Uterus (tissue), 4 donors: Measurements from ENCODE around the gene WT1. TPM values are rescaled to one million over a fixed set of nuclear protein-coding genes. Genes with fewer than 3 reads are reported as not detected.
A peak's percentile ranks its signal among the peaks of the same experiment; 100 is the strongest.

Source experiments
- DNase-seq, 2 donors: peaks; one replicate each; pipeline ENCODE4 v3.0.0-alpha.2; 2019 to 2020
- H3K27ac ChIP-seq, 2 donors: fragments of 200-600 bp; sonication (generic); 1 replicate in 1 of 2; 2 replicates in 1 of 2; pipeline ENCODE4 v1.5.1; 2016 to 2018
- H3K27me3 ChIP-seq, 2 donors: fragments of 200-600 bp; sonication (generic); one replicate each; pipeline ENCODE4 v1.5.1; 2018 to 2019; ENCODE audit warnings: control low read depth in 1 of 2
- H3K36me3 ChIP-seq, 2 donors: fragments of 200-600 bp; sonication (generic); one replicate each; pipeline ENCODE4 v1.5.1; 2019; ENCODE audit warnings: control low read depth in 1 of 2
- H3K4me1 ChIP-seq, 2 donors: fragments of 200-600 bp; sonication (generic); one replicate each; pipeline ENCODE4 v1.5.1; 2018 to 2019; ENCODE audit warnings: control low read depth in 1 of 2
- H3K4me3 ChIP-seq, 2 donors: fragments of 200-600 bp; sonication (generic); 1 replicate in 1 of 2; 2 replicates in 1 of 2; pipeline ENCODE4 v1.5.1; 2018 to 2019; ENCODE audit warnings: mild to moderate bottlenecking in 1 of 2
- H3K9me3 ChIP-seq, 2 donors: fragments of 200-600 bp; sonication (generic); one replicate each; pipeline ENCODE4 v1.5.1; 2019; ENCODE audit warnings: control low read depth in 1 of 2
- POLR2A ChIP-seq, 2 donors: fragments of 450-650 bp; IDR thresholded peaks; one replicate each; pipeline ENCODE4 v1.6.1; 2016; ENCODE audit warnings: antibody characterized with exemption in 2 of 2, mild to moderate bottlenecking in 1 of 2, moderate library complexity in 1 of 2
- intact Hi-C: fragments of 100-400 bp; cut with DNase I; formaldehyde crosslinking; loops from one replicate; pipeline ENCODE4 v1.15.1; 2023; ENCODE audit warnings: low total_unique reads
- total RNA-seq, 4 donors: library from RNA; depleted of rRNA in 3 of 4; stranded (reverse); fragments of >200 nt in 3 of 4; gene quantifications; one replicate each; pipeline versions ENCODE4 v1.1.0 to v1.2.4, GENCODE V29; 2014 to 2023
- TF ChIP-seq, protein P1 (sequence below), 4 experiments: fragments of 200-600 bp in 2 of 4; fragments of 450-650 bp in 2 of 4; sonication (generic) in 2 of 4; IDR thresholded peaks; one replicate each; pipeline ENCODE4 v1.5.1; 2016 to 2019; ENCODE audit warnings: antibody characterized with exemption in 4 of 4, mild to moderate bottlenecking in 2 of 4, moderate library complexity in 1 of 4
- donor health status: DM: yes; HTN: yes; CAD: no.

WT1 gene
- total RNA-seq, 4 donors from 2014 or later = 51.2 to 125 (median 53.6) TPM

GRCh38 chr11:32454993-32455392 is 19.7 kb upstream of the WT1 start:
- Histone ChIP-seq H3K9me3 (no peaks in the 10 kb centered on the region), H3K27me3 (no peaks in the 10 kb centered on the region), H3K36me3 (no peaks in the 10 kb centered on the region), H3K27ac (no peak overlapping the region), H3K4me1 (no peaks in the 10 kb centered on the region), H3K4me3 (no peak overlapping the region)
- intact Hi-C loops = no loop called here
- no peak for DNase-seq
- TF ChIP-seq, protein P1, sequence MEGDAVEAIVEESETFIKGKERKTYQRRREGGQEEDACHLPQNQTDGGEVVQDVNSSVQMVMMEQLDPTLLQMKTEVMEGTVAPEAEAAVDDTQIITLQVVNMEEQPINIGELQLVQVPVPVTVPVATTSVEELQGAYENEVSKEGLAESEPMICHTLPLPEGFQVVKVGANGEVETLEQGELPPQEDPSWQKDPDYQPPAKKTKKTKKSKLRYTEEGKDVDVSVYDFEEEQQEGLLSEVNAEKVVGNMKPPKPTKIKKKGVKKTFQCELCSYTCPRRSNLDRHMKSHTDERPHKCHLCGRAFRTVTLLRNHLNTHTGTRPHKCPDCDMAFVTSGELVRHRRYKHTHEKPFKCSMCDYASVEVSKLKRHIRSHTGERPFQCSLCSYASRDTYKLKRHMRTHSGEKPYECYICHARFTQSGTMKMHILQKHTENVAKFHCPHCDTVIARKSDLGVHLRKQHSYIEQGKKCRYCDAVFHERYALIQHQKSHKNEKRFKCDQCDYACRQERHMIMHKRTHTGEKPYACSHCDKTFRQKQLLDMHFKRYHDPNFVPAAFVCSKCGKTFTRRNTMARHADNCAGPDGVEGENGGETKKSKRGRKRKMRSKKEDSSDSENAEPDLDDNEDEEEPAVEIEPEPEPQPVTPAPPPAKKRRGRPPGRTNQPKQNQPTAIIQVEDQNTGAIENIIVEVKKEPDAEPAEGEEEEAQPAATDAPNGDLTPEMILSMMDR (IDR thresholded peaks at IDR 0.05) = no peak
- TF ChIP-seq POLR2A (IDR thresholded peaks at IDR 0.05) = no peak

GRCh38 chr11:32451808-32452207 is 16.5 kb upstream of the WT1 start:
- Histone ChIP-seq H3K27me3 (no peaks in the 10 kb centered on the region), H3K4me1 (peaks cover 0 to 8% of the 10 kb centered on the region in 2 donors), H3K27ac (peak overlapping the region in 1 of 2 donors; percentile 19), H3K36me3 (no peaks in the 10 kb centered on the region), H3K9me3 (no peaks in the 10 kb centered on the region), H3K4me3 (no peak overlapping the region)
- TF ChIP-seq POLR2A (IDR thresholded peaks at IDR 0.05) = no peak
- TF ChIP-seq, protein P1 (IDR thresholded peaks at IDR 0.05) = no peak
- intact Hi-C loops = no loop called here
- DNase-seq = peak; percentile 62 to 79

GRCh38 chr11:32450372-32450771 is 15.0 kb upstream of the WT1 start:
- no peak overlapping the region for H3K4me3 ChIP-seq
- H3K4me1 ChIP-seq = peaks cover 3 to 8% of the 10 kb centered on the region in 2 donors
- H3K9me3 ChIP-seq = no peaks in the 10 kb centered on the region
- no peaks in the 10 kb centered on the region for H3K36me3 ChIP-seq
- no peak for TF ChIP-seq POLR2A (IDR thresholded peaks at IDR 0.05)
- TF ChIP-seq, protein P1 (IDR thresholded peaks at IDR 0.05) = no peak
- peak in 1 of 2 donors; percentile 17 for DNase-seq
- intact Hi-C loops = no loop called here
- peak overlapping the region in 1 of 2 donors; percentile 26 for H3K27ac ChIP-seq
- no peaks in the 10 kb centered on the region for H3K27me3 ChIP-seq

- intact Hi-C loops = no loop called here
- H3K27ac ChIP-seq = peak overlapping the region; percentile 69 to 73
- H3K36me3 ChIP-seq = no peaks in the 10 kb centered on the region
- DNase-seq = peak in 1 of 2 donors; percentile 48
- TF ChIP-seq, protein P1 (IDR thresholded peaks at IDR 0.05) = peak in 3 of 4 experiments; percentile 16 to 40 (median 34)
- TF ChIP-seq POLR2A (IDR thresholded peaks at IDR 0.05) = no peak
- peaks cover 3 to 12% of the 10 kb centered on the region in 2 donors for H3K4me1 ChIP-seq
- no peaks in the 10 kb centered on the region for H3K27me3 ChIP-seq
- H3K4me3 ChIP-seq = no peak overlapping the region
- H3K9me3 ChIP-seq = no peaks in the 10 kb centered on the region
These were observed 12.9 kb upstream of the WT1 start for GRCh38 chr11:32448232-32448631.

- Histone ChIP-seq H3K4me1 (peaks cover 3 to 19% of the 10 kb centered on the region in 2 donors), H3K4me3 (no peak overlapping the region), H3K36me3 (no peaks in the 10 kb centered on the region), H3K27ac (peak overlapping the region; percentile 69 to 73), H3K9me3 (no peaks in the 10 kb centered on the region), H3K27me3 (no peaks in the 10 kb centered on the region)
- TF ChIP-seq, protein P1 (IDR thresholded peaks at IDR 0.05) = no peak
- no peak for TF ChIP-seq POLR2A (IDR thresholded peaks at IDR 0.05)
- DNase-seq = peak; percentile 24 to 61
- intact Hi-C loops = no loop called here
These were observed 11.9 kb upstream of the WT1 start for GRCh38 chr11:32447252-32447651.
